ENCODE data around the gene KRTAP3-1.

The KRTAP3-1 gene

GRCh38 chr17:40978575-40979151 lies 30.3 kb downstream of the KRTAP3-1 start:
- no peak for DNase-seq (ENCODE audit: low read depth)

GRCh38 chr17:40975516-40975915 lies 33.4 kb downstream of the KRTAP3-1 start:
- DNase-seq (ENCODE audit: low read depth): no peak

GRCh38 chr17:40974366-40974765 lies 34.6 kb downstream of the KRTAP3-1 start:
- no peak for DNase-seq (ENCODE audit: low read depth)

- no peak for DNase-seq (ENCODE audit: low read depth)
These were observed 41.3 kb downstream of the KRTAP3-1 start for GRCh38 chr17:40967582-40967981.

GRCh38 chr17:40966848-40967247 lies 42.1 kb downstream of the KRTAP3-1 start, which contains the start of gene KRT39:
TSS of gene KRT39 (minus strand) at chr17:40966948. CDS start at chr17:40966856, 92 bp downstream.
- no peak for DNase-seq (ENCODE audit: low read depth)

- no peak for DNase-seq (ENCODE audit: low read depth)
These were observed 45.1 kb downstream of the KRTAP3-1 start for GRCh38 chr17:40963838-40964237.

GRCh38 chr17:40962059-40962561 lies 46.8 kb downstream of the KRTAP3-1 start:
- no peak for DNase-seq (ENCODE audit: low read depth)

GRCh38 chr17:40961591-40961990 lies 47.3 kb downstream of the KRTAP3-1 start:
- no peak for DNase-seq (ENCODE audit: low read depth)

GRCh38 chr17:40960144-40960543 lies 48.8 kb downstream of the KRTAP3-1 start:
- no peak for DNase-seq (ENCODE audit: low read depth)

Measured in stromal cell of bone marrow (primary cell).